DOHH2 (cell line): Measurements from ENCODE around the gene UBE2F.

Experiments
- H3F3A ChIP-seq: fragments of 200-600 bp; sonication (generic), shearing (Covaris generic); 2 replicates; pipeline ENCODE4 v1.6.0; 2016; ENCODE audit warnings: antibody characterized with exemption, mild to moderate bottlenecking; ENCODE audit not compliant: control insufficient read depth, insufficient read depth
- H3K27ac ChIP-seq: fragments of 200-600 bp; sonication (generic); 2 replicates; pipeline ENCODE4 v1.5.1; 2014; ENCODE audit warnings: low read depth, mild to moderate bottlenecking, low read length, moderate library complexity
- H3K27me3 ChIP-seq: fragments of 200-600 bp; sonication (generic); 2 replicates; pipeline ENCODE4 v1.6.1; 2014; ENCODE audit warnings: mild to moderate bottlenecking, low read length, mixed read lengths; ENCODE audit not compliant: control insufficient read depth
- H3K36me3 ChIP-seq: fragments of 200-600 bp; sonication (generic); 2 replicates; pipeline ENCODE4 v1.6.1; 2014; ENCODE audit warnings: mild to moderate bottlenecking, low read length, moderate library complexity, mixed read lengths; ENCODE audit not compliant: control insufficient read depth
- H3K4me1 ChIP-seq: fragments of 200-600 bp; sonication (generic); 2 replicates; pipeline ENCODE4 v1.6.1; 2014; ENCODE audit warnings: mild to moderate bottlenecking, low read length, mixed read lengths; ENCODE audit not compliant: control insufficient read depth
- H3K4me2 ChIP-seq: fragments of 200-600 bp; sonication (generic); 2 replicates; pipeline ENCODE4 v1.6.0; 2014; ENCODE audit warnings: mild to moderate bottlenecking, low read length, moderate library complexity
- H3K4me3 ChIP-seq: fragments of 200-600 bp; sonication (generic); 2 replicates; pipeline ENCODE4 v1.5.1; 2014; ENCODE audit warnings: mild to moderate bottlenecking, low read length, mixed read lengths
- H3K79me2 ChIP-seq: fragments of 200-600 bp; sonication (generic); 2 replicates; pipeline ENCODE4 v1.6.1; 2014; ENCODE audit warnings: mild to moderate bottlenecking, low read length, mixed read lengths; ENCODE audit not compliant: control insufficient read depth
- H3K9me2 ChIP-seq: fragments of 200-600 bp; sonication (generic); replicated peaks from 2 replicates; pipeline ENCODE4 v1.6.1; 2014; ENCODE audit warnings: mild to moderate bottlenecking, low read length, mixed read lengths; ENCODE audit not compliant: control insufficient read depth
- H3K9me3 ChIP-seq: fragments of 200-600 bp; sonication (generic); 2 replicates; pipeline ENCODE4 v1.6.1; 2014; ENCODE audit warnings: antibody characterized with exemption, low read length, mixed read lengths; ENCODE audit not compliant: control insufficient read depth, insufficient read depth
- H4K20me1 ChIP-seq: fragments of 200-600 bp; sonication (generic); 2 replicates; pipeline ENCODE4 v1.6.0; 2014; ENCODE audit warnings: low read depth, mild to moderate bottlenecking, antibody characterized with exemption, low read length, moderate library complexity; ENCODE audit not compliant: control insufficient read depth, insufficient read depth
- CTCF ChIP-seq: fragments of 200-600 bp; sonication (generic); IDR thresholded peaks from one replicate; pipeline ENCODE4 v1.5.1; 2014; ENCODE audit warnings: antibody characterized with exemption, mild to moderate bottlenecking, low read depth, low read length; ENCODE audit not compliant: poor library complexity, severe bottlenecking
- EZH2phosphoT487 ChIP-seq: fragments of 200-600 bp; sonication (generic); IDR thresholded peaks from 2 replicates; pipeline ENCODE4 v1.6.1; 2017; ENCODE audit warnings: borderline replicate concordance, mild to moderate bottlenecking, antibody characterized with exemption, low read length, moderate library complexity, mixed read lengths

Gene UBE2F

GRCh38 chr2:237982039-237982725 lies 15.4 kb downstream of the UBE2F start:
- H3F3A ChIP-seq: no peaks in the 10 kb centered on the region
- no peaks in the 10 kb centered on the region for H3K9me3 ChIP-seq
- H3K4me3 ChIP-seq: no peak overlapping the region
- no peaks in the 10 kb centered on the region for H3K9me2 ChIP-seq
- H3K36me3 ChIP-seq: peaks cover 3% of the 10 kb centered on the region; the same call in 1 of the 2 replicates
- H4K20me1 ChIP-seq: no peaks in the 10 kb centered on the region
- peaks cover 8% of the 10 kb centered on the region; the same call in 1 of the 2 replicates for H3K79me2 ChIP-seq
- H3K4me1 ChIP-seq: peaks cover 9% of the 10 kb centered on the region
- H3K27me3 ChIP-seq: no peaks in the 10 kb centered on the region
- H3K4me2 ChIP-seq: no peak overlapping the region
- TF ChIP-seq CTCF (no peak), EZH2phosphoT487 (no peak)
- no peak overlapping the region for H3K27ac ChIP-seq

GRCh38 chr2:237983922-237984321 lies 17.1 kb downstream of the UBE2F start:
- H3K36me3 ChIP-seq: peaks cover 3% of the 10 kb centered on the region; the same call in 1 of the 2 replicates
- H3F3A ChIP-seq: no peaks in the 10 kb centered on the region
- peaks cover 8% of the 10 kb centered on the region; the same call in 1 of the 2 replicates for H3K79me2 ChIP-seq
- TF ChIP-seq EZH2phosphoT487 (no peak), CTCF (no peak)
- no peaks in the 10 kb centered on the region for H4K20me1 ChIP-seq
- no peak overlapping the region for H3K27ac ChIP-seq
- H3K9me2 ChIP-seq: no peaks in the 10 kb centered on the region
- no peaks in the 10 kb centered on the region for H3K4me1 ChIP-seq
- no peaks in the 10 kb centered on the region for H3K9me3 ChIP-seq
- H3K4me2 ChIP-seq: no peak overlapping the region
- H3K27me3 ChIP-seq: no peaks in the 10 kb centered on the region
- H3K4me3 ChIP-seq: no peak overlapping the region

GRCh38 chr2:237987268-237987667 lies 20.5 kb downstream of the UBE2F start:
- Histone ChIP-seq H3K79me2 (0 out of 2 replicates have a peak, but pooled peaks cover 5% of the 10 kb centered on the region), H3K27ac (no peak overlapping the region), H3K4me1 (no peaks in the 10 kb centered on the region), H4K20me1 (no peaks in the 10 kb centered on the region), H3K9me3 (no peaks in the 10 kb centered on the region), H3K4me2 (no peak overlapping the region), H3K4me3 (no peak overlapping the region), H3K27me3 (no peaks in the 10 kb centered on the region), H3K9me2 (no peaks in the 10 kb centered on the region), H3F3A (no peaks in the 10 kb centered on the region), H3K36me3 (no peaks in the 10 kb centered on the region)
- no peak for TF ChIP-seq CTCF
